Measurements from ENCODE around the gene SSTR5.

Gene SSTR5

DNA sequence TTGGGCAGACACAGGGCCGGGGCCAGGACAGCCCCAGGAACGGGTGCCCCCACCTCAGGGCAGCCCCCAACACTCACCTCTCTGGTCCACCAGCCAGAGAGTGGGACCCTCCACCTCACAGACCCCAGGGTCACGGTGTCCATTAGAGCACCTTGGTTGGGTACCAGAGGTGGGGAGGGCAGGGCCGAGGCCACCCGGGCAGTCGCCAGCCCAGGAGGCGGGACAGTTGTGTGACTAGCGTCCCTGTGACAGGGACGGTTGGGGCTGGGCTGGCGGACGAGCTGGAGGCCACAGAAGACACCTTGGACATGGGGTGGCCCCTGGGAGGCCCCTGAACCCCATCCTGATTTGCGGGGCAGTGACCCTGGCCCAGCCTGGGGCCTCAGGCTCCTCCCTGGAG lies 35.2 kb downstream of the SSTR5 start:
- DNase-seq: no peak

DNA sequence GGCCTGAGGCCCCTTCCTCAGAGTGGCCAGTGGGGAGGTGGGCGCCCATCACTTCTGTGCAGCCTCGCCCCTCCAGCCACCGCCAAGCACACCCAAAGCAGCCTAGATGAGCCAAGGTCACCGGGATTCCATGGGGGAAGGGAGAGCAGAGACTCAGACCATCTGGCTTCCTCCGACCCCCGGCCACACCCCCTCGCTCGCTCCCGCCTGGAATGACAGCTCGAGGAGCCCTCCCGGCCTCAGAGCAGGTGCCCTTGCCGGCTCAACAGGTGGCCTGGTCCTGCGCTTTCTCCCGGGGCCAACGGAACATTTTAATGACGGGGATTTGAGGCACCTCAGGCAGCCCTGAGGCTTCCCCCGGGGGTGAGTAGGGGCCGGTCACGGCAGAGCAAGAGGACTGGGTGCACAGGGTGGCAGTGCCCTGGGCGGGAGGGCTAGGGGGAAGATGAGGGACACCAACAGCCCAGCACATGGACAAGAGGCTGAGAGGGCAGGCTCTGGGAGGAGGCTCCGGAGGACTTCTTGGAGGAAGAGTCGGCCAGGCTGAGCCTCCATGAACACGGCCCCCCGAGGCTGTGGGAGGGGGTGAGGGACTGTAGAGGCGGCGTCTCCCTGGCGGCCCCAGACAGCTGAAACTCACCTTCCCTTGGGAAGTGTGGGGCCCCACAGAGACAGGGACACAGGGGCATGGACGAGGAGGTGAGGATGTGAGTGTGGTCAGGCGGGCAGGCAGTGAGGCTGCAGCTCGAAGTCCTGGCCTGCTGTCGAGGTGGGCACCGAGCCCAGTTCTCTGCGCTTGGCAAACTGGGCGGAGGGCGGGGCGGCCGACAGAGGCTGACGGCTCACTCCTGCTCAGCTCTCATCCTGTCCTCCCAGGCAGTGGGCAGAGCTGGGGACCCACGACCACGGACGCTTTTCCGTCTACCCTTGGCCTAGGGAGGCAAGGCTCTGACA lies 36.0 kb downstream of the SSTR5 start:
- DNase-seq: no peak

GRCh38 chr16:1109648-1110047 lies 37.1 kb downstream of the SSTR5 start:
- DNase-seq: no peak

- no peak for DNase-seq
Measured at GRCh38 chr16:1112506-1113184, 40.1 kb downstream of the SSTR5 start.

- no peak for DNase-seq
Measured at GRCh38 chr16:1113489-1113888, 40.9 kb downstream of the SSTR5 start.

GRCh38 chr16:1113889-1114526 lies 41.5 kb downstream of the SSTR5 start:
- DNase-seq: no peak

DNA sequence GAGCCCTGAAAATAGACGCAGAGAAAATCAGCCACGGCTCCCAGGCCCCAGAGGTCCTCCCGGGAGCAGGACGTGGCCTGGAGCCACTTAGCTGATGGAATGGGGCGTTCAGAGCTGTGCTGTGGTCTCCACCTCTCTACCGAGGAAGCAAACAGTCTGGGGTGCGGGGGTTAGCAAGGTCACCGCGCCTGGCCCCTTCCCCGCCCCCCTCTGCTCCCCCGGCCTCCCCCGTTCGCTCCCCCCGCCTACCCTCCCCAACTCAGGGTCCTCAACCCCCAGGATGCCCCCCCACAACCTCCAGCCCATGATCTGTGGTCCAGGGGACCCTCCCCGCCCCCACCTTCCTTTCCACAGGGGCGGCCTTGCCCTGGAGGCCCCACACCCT lies 44.1 kb downstream of the SSTR5 start:
- no peak for DNase-seq

- no peak for DNase-seq
Measured at GRCh38 chr16:1117176-1117900, 44.8 kb downstream of the SSTR5 start.

DNA sequence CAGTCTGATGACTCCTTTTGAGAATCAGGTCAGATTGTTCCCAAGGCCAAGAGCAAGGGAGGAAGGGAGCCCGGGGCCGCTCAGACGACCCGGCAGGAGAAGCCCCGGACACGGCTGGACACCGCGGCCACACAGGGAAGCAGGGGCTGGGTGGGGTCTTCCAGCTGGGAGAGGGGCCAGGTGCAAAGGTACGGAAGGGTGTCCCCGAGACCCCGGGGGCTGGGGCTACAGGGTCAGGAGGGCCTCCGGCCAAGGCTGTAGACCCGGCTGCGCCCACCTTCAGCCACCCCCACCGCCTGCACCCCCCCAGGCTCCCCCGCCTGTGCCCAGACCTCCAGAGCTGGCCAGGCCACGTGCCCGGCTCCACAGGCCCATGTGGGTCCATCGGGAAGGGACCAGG lies 45.4 kb downstream of the SSTR5 start:
- no peak for DNase-seq

GRCh38 chr16:1119129-1119528 lies 46.6 kb downstream of the SSTR5 start:
- DNase-seq: no peak

DNA sequence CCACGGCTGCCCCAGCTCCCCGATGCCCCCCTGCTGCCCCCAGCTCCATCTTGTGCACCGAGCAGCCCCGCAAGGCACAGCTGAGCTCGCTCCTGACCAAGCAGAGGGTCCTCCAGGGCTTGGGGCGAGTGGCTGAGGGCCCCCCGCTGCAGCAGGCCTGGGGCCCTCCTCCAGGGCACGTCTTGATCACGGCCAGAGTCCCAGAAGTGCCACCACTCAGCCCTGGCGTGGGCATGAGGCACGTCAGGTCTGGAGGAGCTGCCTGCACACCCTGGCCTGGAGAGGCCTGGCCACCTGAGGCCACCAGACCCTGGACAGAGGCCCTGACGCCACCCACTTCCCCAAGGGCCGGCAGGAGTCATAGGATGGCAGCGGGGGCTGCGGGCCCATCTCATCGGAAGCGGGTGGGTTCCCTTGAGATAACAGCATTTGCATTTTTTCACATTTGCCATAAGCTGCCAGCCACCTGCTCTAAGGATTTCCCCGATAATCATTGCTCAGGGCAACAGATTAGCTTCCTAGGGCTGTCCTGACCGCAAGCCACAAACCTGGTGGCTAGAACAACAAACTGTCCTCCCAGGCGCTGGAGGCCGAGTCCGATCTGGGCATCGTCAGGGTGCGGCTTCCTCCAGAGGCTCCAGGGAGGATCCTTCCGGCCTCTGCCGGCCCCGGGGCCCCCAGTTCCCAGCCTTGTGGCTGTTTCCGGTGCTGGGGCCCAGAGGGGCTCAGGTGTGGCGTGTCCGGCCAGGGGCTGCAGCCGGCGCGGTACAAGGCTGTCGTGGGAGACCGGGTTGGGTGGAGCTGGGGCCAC lies 47.4 kb downstream of the SSTR5 start:
- no peak for DNase-seq

- no peak for DNase-seq
Measured at GRCh38 chr16:1120577-1120941, 48.0 kb downstream of the SSTR5 start.

- no peak for DNase-seq
Measured at GRCh38 chr16:1121009-1121408, 48.5 kb downstream of the SSTR5 start.

DNA sequence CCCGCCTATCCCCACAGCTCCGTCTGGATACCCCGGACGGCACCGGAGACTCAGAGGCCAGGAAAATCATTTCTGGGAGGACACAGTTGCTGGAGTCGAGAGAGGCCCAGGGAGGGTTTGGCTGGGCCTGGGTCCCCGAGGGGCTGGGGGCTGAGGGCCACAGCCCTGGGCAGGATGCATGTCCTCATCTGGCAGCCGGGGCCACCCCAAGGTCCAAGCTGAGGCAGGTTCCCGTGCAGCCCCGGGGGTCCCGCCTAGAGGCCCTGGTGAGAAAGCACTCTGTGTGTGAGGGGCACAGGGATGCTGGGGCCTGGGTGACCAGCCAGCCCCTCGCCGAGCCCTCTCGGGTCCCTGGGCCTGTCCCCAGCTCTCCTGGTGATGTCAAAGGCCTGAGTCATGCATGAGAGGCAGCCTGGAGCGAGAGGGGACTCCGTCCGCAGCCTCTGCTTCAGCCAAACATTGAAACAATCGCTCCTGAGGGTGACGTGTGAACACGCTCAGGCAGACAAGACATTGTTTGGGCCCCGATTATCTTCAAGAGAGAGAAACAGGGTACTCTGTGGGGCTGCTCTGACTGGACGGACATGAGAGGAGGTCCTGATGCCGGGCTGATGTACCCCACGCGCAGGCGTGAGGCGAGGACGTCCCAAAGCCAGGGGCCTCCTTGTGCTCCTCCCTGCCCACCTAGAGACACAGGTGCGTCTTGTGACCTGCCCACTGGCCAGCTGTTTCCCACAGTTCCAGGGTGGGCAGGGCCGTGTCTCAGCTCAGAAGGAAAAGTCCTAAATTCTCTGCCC lies 49.3 kb downstream of the SSTR5 start:
- DNase-seq: no peak

- no peak for DNase-seq
Measured at GRCh38 chr16:1122398-1122765, 49.8 kb downstream of the SSTR5 start.

- DNase-seq: no peak
Measured at GRCh38 chr16:1123525-1124230, 51.1 kb downstream of the SSTR5 start.

DNA sequence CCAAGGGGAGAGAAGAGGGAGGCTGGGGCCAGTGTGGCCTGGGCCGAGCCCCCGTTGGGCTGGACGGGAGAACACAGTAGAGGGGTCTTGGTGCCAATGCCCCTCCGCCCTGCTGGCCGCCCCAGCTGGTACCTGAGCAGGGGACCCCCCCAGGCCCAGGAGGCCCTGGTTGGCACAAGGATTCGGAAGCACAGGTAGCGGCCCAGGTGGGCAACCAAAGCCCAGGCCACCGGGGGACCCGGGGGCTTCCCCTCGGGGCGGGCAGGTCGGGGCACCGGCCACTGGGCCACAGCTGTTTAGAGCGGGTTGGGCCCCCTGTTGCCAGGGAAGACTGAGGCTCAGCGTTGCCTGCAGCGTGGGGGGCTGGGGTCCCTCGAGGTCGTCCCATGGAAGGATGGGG lies 51.7 kb downstream of the SSTR5 start:
- no peak for DNase-seq

- DNase-seq: no peak
Measured at GRCh38 chr16:1124795-1125194, 52.2 kb downstream of the SSTR5 start.

- DNase-seq: no peak
Measured at GRCh38 chr16:1125471-1125870, 52.9 kb downstream of the SSTR5 start.

GRCh38 chr16:1126044-1126443 lies 53.5 kb downstream of the SSTR5 start:
- DNase-seq: no peak

GRCh38 chr16:1126586-1126985 lies 54.0 kb downstream of the SSTR5 start:
- DNase-seq: no peak

All from inflammatory macrophage treated with lipopolysaccharide for 4 hours (primary cell).